ENCODE results near the gene RPS10. TPM values are rescaled to one million over a fixed set of nuclear protein-coding genes. Genes with fewer than 3 reads are reported as not detected.

RPS10 gene
- total and polyA plus RNA-seq, 7 experiments from 2014 or later: 1,466 to 3,151 (median 2,306) TPM

DNA sequence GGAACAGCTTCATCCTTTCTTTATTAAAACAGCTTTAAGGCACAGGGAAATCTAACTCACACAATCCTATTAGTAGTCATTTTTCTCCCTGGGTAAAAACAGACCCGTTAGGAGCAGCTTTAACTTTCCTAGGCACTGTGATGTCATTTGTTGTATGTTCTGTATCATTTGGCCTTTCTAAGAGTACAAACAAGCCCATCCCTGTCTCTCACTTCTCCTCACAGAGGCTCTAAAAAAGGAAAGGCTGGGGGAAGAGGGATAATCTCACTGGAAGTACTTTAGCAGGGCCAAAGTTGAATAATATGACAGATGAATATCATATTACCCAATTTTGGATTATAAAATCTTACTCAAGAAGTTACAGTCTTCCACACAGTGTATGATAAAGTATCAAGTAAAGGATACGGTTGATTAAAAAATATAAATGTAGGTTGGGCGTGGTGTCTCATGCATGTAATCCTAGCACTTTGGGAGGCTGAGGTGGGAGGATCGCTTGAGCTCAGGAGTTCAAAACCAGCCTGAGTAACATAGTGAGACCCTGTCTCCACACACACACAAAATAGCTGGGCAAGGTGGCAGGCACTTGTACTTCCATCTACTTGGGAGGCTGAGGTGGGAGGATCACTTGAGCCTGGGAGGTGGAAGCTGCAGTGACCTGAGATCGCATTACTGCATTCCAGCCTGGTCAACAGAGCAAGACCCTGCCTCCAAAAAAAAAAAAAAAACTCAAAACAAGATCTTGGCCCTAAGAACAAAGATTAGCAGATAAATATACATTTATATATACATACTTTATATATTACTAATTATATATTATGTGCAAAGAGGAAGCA lies 41.3 kb downstream of the RPS10 start:
- no peaks in the 10 kb centered on the region for H3K27me3 Mint-ChIP-seq
- H3K36me3 ChIP-seq (ENCODE audit: control insufficient read depth in 2 of 3, insufficient read depth in 3 of 3, low read length in 3 of 3): no peaks in the 10 kb centered on the region
- no peak for ATAC-seq
- H3K4me1 Mint-ChIP-seq: peaks cover 3 to 60% (median 35%) of the 10 kb centered on the region in 7 donors
- peak overlapping the region in 1 of 9 donors; percentile 1 for H3K27ac Mint-ChIP-seq
- ChIA-PET CTCF (interaction anchor here (0.8 kb wide), 1 partner anchor 186 kb away, joined by 3 read pairs; no protein-coding TSS in a partner anchor), POLR2A (no interaction called here)
- no peak overlapping the region for H3K4me3 ChIP-seq (ENCODE audit: low read length)
- no peak overlapping the region for H3K4me3 Mint-ChIP-seq
- H3K9me3 ChIP-seq (ENCODE audit: control insufficient read depth in 2 of 3, low read length in 3 of 3): no peaks in the 10 kb centered on the region
- no peak for DNase-seq
- intact Hi-C loops (cut with micrococcal nuclease): no loop called here
- no peaks in the 10 kb centered on the region for H3K9me3 Mint-ChIP-seq
- peaks cover 0 to 10% (median 6%) of the 10 kb centered on the region in 5 donors for H3K36me3 Mint-ChIP-seq
- H3K27ac ChIP-seq (ENCODE audit: low read depth, low read length): no peak overlapping the region
- H3K27me3 ChIP-seq (ENCODE audit: control insufficient read depth in 2 of 2, insufficient read depth in 2 of 2, low read length in 2 of 2): no peaks in the 10 kb centered on the region
- H3K4me1 ChIP-seq (ENCODE audit: control insufficient read depth in 2 of 2, insufficient read depth in 2 of 2, low read length in 2 of 2): no peaks in the 10 kb centered on the region

DNA sequence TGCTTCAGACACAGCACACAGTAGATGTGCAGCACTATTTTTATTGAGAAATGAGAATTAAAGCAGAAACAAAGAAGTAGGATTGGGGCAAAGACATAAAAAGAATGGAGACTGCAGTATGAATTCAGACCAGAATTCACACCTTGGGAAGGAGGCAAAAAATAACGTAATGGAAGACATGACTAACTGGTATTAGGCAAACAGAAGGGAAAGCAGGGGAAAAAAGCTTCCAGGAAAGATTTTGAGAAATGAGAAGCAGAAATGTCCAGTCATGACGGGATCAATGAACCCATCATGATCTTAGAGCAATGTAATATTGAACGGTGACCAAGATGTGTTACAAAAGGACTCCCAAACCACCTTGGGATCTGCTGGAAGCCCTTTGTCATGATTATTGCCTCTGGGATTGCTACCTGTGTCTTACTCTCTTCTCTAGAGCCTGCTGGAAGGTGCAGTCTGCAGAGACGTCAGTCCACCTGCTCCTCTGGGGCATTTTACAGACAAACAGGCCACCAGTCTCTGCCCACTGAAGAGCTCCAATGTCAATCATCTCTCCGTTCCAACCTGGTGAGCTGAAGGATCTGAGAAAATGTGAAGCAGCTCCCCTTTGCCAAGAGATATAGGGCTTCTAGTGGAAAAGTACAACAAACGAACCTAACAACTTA lies 42.1 kb downstream of the RPS10 start:
- DNase-seq: no peak
- no peaks in the 10 kb centered on the region for H3K4me1 ChIP-seq (ENCODE audit: control insufficient read depth in 2 of 2, insufficient read depth in 2 of 2, low read length in 2 of 2)
- intact Hi-C loops (cut with micrococcal nuclease): no loop called here

DNA sequence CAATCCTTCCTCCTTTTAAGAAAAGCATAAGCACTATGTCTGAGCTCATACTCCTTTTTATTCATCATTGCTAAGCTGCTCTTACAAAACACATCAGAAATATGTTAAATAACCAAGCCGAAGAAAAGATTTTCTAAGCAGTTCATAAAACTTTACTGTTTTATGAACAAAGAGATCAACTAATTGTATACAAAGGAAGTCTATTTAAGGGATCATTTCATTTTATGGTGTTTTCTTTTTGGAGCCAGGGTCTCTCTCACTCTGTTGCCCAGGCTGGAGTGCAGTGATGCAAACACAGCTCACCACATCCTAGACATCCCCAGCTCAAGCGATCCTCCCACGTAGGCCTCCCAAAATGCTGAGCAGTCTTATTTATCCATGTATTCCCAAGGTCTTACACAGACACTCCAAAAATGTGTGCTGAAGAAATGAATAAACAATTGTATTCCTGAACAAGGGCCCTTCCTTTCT lies 42.7 kb downstream of the RPS10 start:
- ATAC-seq (no peak), DNase-seq (no peak)
- Histone ChIP-seq H3K9me3 (ENCODE audit: control insufficient read depth in 2 of 3, low read length in 3 of 3) (no peaks in the 10 kb centered on the region), H3K4me1 (ENCODE audit: control insufficient read depth in 2 of 2, insufficient read depth in 2 of 2, low read length in 2 of 2) (no peaks in the 10 kb centered on the region), H3K27me3 (ENCODE audit: control insufficient read depth in 2 of 2, insufficient read depth in 2 of 2, low read length in 2 of 2) (no peaks in the 10 kb centered on the region), H3K36me3 (ENCODE audit: control insufficient read depth in 2 of 3, insufficient read depth in 3 of 3, low read length in 3 of 3) (no peaks in the 10 kb centered on the region), H3K27ac (ENCODE audit: low read depth, low read length) (no peak overlapping the region), H3K4me3 (ENCODE audit: low read length) (no peak overlapping the region)
- ChIA-PET POLR2A (interaction anchor here (0.6 to 1.6 kb wide), 2 partner anchors 13 to 565 kb away, joined by 3 to 4 read pairs; no protein-coding TSS in a partner anchor), CTCF (interaction anchor here (0.6 to 0.7 kb wide), 2 partner anchors 79 to 102 kb away, joined by 3 to 6 read pairs; no protein-coding TSS in a partner anchor)
- H3K36me3 Mint-ChIP-seq: peaks cover 0 to 14% (median 6%) of the 10 kb centered on the region in 5 donors
- H3K27ac Mint-ChIP-seq: no peak overlapping the region
- intact Hi-C loops (cut with micrococcal nuclease): no loop called here
- H3K9me3 Mint-ChIP-seq: no peaks in the 10 kb centered on the region
- no peaks in the 10 kb centered on the region for H3K27me3 Mint-ChIP-seq
- H3K4me1 Mint-ChIP-seq: peaks cover 5 to 58% (median 33%) of the 10 kb centered on the region in 7 donors
- no peak overlapping the region for H3K4me3 Mint-ChIP-seq

More for the DNA sequence above, 42.1 kb downstream of the RPS10 start:
- ATAC-seq: no peak
- peaks cover 4 to 56% (median 32%) of the 10 kb centered on the region in 7 donors for H3K4me1 Mint-ChIP-seq
- peak overlapping the region in 2 of 9 donors; percentile 26 to 58 for H3K27ac Mint-ChIP-seq
- Histone ChIP-seq H3K9me3 (ENCODE audit: control insufficient read depth in 2 of 3, low read length in 3 of 3) (no peaks in the 10 kb centered on the region), H3K27me3 (ENCODE audit: control insufficient read depth in 2 of 2, insufficient read depth in 2 of 2, low read length in 2 of 2) (no peaks in the 10 kb centered on the region), H3K27ac (ENCODE audit: low read depth, low read length) (no peak overlapping the region), H3K36me3 (ENCODE audit: control insufficient read depth in 2 of 3, insufficient read depth in 3 of 3, low read length in 3 of 3) (no peaks in the 10 kb centered on the region), H3K4me3 (ENCODE audit: low read length) (no peak overlapping the region)
- H3K9me3 Mint-ChIP-seq: no peaks in the 10 kb centered on the region
- H3K36me3 Mint-ChIP-seq: peaks cover 0 to 12% (median 6%) of the 10 kb centered on the region in 5 donors
- H3K27me3 Mint-ChIP-seq: no peaks in the 10 kb centered on the region
- H3K4me3 Mint-ChIP-seq: no peak overlapping the region
- CTCF ChIA-PET: interaction anchor here (0.6 to 0.8 kb wide), 3 partner anchors 79 to 185 kb away, joined by 3 to 6 read pairs (median 3); no protein-coding TSS in a partner anchor
- POLR2A ChIA-PET: interaction anchor here (0.6 kb wide), 1 partner anchor 565 kb away, joined by 3 read pairs; no protein-coding TSS in a partner anchor

DNA sequence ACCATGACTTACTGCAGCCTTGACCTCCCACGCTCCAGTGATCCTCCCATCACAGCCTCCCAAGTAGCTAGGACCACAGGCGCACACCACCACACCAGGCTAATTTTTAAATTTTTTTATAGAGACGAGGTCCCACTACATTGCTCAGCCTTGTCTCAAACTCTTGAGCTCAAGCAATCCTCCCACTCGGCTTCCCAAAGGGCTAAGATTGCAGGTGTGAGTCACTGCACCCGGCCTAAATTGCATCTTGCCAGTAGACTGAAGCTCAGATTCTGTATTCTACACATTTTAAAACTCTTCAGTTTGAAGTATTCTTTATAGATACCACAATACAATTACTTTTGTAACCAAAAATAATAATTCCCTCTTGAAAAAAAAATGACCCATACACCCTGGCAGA lies 44.8 kb downstream of the RPS10 start:
- H3K9me3 ChIP-seq (ENCODE audit: control insufficient read depth in 2 of 3, low read length in 3 of 3): no peaks in the 10 kb centered on the region
- H3K27ac Mint-ChIP-seq: peak overlapping the region in 1 of 9 donors; percentile 47
- no peaks in the 10 kb centered on the region for H3K9me3 Mint-ChIP-seq
- CTCF ChIA-PET: interaction anchor here (1.1 kb wide), 1 partner anchor 185 kb away, joined by 4 read pairs; no protein-coding TSS in a partner anchor
- no peaks in the 10 kb centered on the region for H3K27me3 Mint-ChIP-seq
- no peaks in the 10 kb centered on the region for H3K27me3 ChIP-seq (ENCODE audit: control insufficient read depth in 2 of 2, insufficient read depth in 2 of 2, low read length in 2 of 2)
- no peak overlapping the region for H3K4me3 Mint-ChIP-seq
- intact Hi-C loops (cut with micrococcal nuclease): no loop called here
- peaks cover 0 to 14% (median 6%) of the 10 kb centered on the region in 5 donors for H3K36me3 Mint-ChIP-seq
- ATAC-seq (no peak), DNase-seq (no peak)
- POLR2A ChIA-PET: interaction anchor here (0.8 kb wide), 1 partner anchor 10 kb away, joined by 3 read pairs; no protein-coding TSS in a partner anchor
- H3K4me1 Mint-ChIP-seq: peaks cover 3 to 48% (median 26%) of the 10 kb centered on the region in 7 donors
- no peak overlapping the region for H3K4me3 ChIP-seq (ENCODE audit: low read length)
- no peak overlapping the region for H3K27ac ChIP-seq (ENCODE audit: low read depth, low read length)
- H3K36me3 ChIP-seq (ENCODE audit: control insufficient read depth in 2 of 3, insufficient read depth in 3 of 3, low read length in 3 of 3): no peaks in the 10 kb centered on the region
- no peaks in the 10 kb centered on the region for H3K4me1 ChIP-seq (ENCODE audit: control insufficient read depth in 2 of 2, insufficient read depth in 2 of 2, low read length in 2 of 2)

DNA sequence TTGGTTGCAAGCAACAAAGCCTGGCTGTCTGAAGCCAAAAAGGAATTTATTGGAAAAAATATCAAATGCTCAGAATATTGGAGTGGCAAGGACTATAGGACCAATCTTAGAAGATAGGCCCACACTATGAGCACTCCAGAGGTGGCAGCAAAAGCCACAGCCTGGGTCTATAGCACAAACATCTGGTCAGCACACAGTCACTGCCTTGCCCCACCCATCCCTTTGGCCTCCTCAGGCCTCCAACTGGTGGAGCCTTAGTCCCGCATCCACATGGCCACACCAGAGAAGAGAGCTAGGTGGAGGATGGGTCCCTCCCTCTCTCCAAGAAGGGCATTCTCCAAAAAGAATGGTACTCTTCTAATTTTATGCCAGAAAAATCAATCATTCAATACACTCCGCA lies 47.4 kb downstream of the RPS10 start:
- Histone ChIP-seq H3K27me3 (ENCODE audit: control insufficient read depth in 2 of 2, insufficient read depth in 2 of 2, low read length in 2 of 2) (no peaks in the 10 kb centered on the region), H3K4me1 (ENCODE audit: control insufficient read depth in 2 of 2, insufficient read depth in 2 of 2, low read length in 2 of 2) (no peaks in the 10 kb centered on the region), H3K4me3 (ENCODE audit: low read length) (no peak overlapping the region), H3K27ac (ENCODE audit: low read depth, low read length) (no peak overlapping the region), H3K36me3 (ENCODE audit: control insufficient read depth in 2 of 3, insufficient read depth in 3 of 3, low read length in 3 of 3) (no peaks in the 10 kb centered on the region), H3K9me3 (ENCODE audit: control insufficient read depth in 2 of 3, low read length in 3 of 3) (no peaks in the 10 kb centered on the region)
- no peak for ATAC-seq
- Mint-ChIP-seq H3K27ac (no peak overlapping the region), H3K4me3 (no peak overlapping the region), H3K9me3 (no peaks in the 10 kb centered on the region), H3K27me3 (no peaks in the 10 kb centered on the region), H3K36me3 (peaks cover 0 to 12% (median 4%) of the 10 kb centered on the region in 5 donors), H3K4me1 (peaks cover 3 to 26% (median 20%) of the 10 kb centered on the region in 7 donors)
- CTCF ChIA-PET: no interaction called here
- intact Hi-C loops (cut with micrococcal nuclease): no loop called here
- POLR2A ChIA-PET: interaction anchor here (0.6 kb wide), 1 partner anchor 11 kb away, joined by 3 read pairs; no protein-coding TSS in a partner anchor
- no peak for DNase-seq

DNA sequence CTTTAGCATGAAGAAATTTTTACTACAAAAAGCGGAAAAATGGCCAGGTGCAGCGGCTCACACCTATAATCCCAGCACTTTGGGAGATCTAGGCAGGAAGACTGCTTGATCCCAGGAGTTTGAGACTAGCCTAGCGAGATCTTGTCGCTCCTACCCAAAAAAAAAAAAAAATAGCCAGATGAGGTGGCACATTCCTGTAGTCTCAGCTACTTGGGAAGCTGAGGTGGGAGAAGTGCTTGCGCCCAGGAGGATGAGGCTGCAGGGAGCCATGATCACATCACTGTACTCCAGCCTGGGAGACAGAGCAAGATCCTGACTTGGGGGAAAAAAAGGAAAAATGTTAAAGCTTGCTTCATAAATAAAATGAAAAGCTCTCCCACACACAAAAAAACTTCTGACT lies 47.9 kb downstream of the RPS10 start:
- no peaks in the 10 kb centered on the region for H3K36me3 ChIP-seq (ENCODE audit: control insufficient read depth in 2 of 3, insufficient read depth in 3 of 3, low read length in 3 of 3)
- H3K4me3 ChIP-seq (ENCODE audit: low read length): no peak overlapping the region
- ATAC-seq (no peak), DNase-seq (no peak)
- no peak overlapping the region for H3K27ac ChIP-seq (ENCODE audit: low read depth, low read length)
- H3K4me1 Mint-ChIP-seq: peaks cover 3 to 23% (median 18%) of the 10 kb centered on the region in 7 donors
- H3K36me3 Mint-ChIP-seq: peaks cover 0 to 10% (median 4%) of the 10 kb centered on the region in 5 donors
- no peaks in the 10 kb centered on the region for H3K9me3 Mint-ChIP-seq
- H3K9me3 ChIP-seq (ENCODE audit: control insufficient read depth in 2 of 3, low read length in 3 of 3): no peaks in the 10 kb centered on the region
- H3K27ac Mint-ChIP-seq: no peak overlapping the region
- H3K4me3 Mint-ChIP-seq: no peak overlapping the region
- H3K4me1 ChIP-seq (ENCODE audit: control insufficient read depth in 2 of 2, insufficient read depth in 2 of 2, low read length in 2 of 2): no peaks in the 10 kb centered on the region
- CTCF ChIA-PET: no interaction called here
- no peaks in the 10 kb centered on the region for H3K27me3 Mint-ChIP-seq
- H3K27me3 ChIP-seq (ENCODE audit: control insufficient read depth in 2 of 2, insufficient read depth in 2 of 2, low read length in 2 of 2): no peaks in the 10 kb centered on the region
- POLR2A ChIA-PET: interaction anchor here (0.6 kb wide), 1 partner anchor 10 kb away, joined by 3 read pairs; no protein-coding TSS in a partner anchor
- intact Hi-C loops (cut with micrococcal nuclease): no loop called here

Measured in naive thymus-derived CD4-positive, alpha-beta T cell (primary cell).